K562 (cell line): ENCODE results near the gene FCAMR. TPM values are rescaled to one million over a fixed set of nuclear protein-coding genes. Genes with fewer than 3 reads are reported as not detected.

Experiments
- BCOR ChIP-seq: fragments of 450-650 bp; IDR thresholded peaks from 2 replicates; pipeline ENCODE4 v1.6.1; 2016
- CBFA2T3 ChIP-seq: fragments of 450-650 bp; IDR thresholded peaks from 2 replicates; pipeline ENCODE4 v1.6.1; 2017
- CCNT2 ChIP-seq: IDR thresholded peaks from 2 replicates; pipeline ENCODE4 v1.6.1; 2011; ENCODE audit warnings: borderline replicate concordance, low read depth, mild to moderate bottlenecking, moderate library complexity, mixed read lengths, low read length; ENCODE audit not compliant: insufficient read length; ENCODE audit errors: extremely low read depth
- CEBPB ChIP-seq: fragments of 450-650 bp; IDR thresholded peaks from 2 replicates; pipeline ENCODE4 v1.6.1; 2016; ENCODE audit warnings: missing genetic modification characterization, missing compliant biosample characterization
- CREM ChIP-seq: IDR thresholded peaks from 2 replicates; pipeline ENCODE4 v1.6.1; 2014; ENCODE audit warnings: antibody characterized with exemption, low read depth
- CXXC5 ChIP-seq: fragments of 250-450 bp; sonication (Bioruptor Pico); IDR thresholded peaks from 2 replicates; pipeline ENCODE4 v1.8.0; 2022; ENCODE audit warnings: inconsistent platforms, mild to moderate bottlenecking, moderate library complexity
- DACH1 ChIP-seq: fragments of 450-650 bp; IDR thresholded peaks from 2 replicates; pipeline ENCODE4 v1.6.1; 2018; ENCODE audit not compliant: partially characterized antibody
- DMBX1 ChIP-seq: fragments of 250-450 bp; sonication (Bioruptor Pico); IDR thresholded peaks from 2 replicates; pipeline ENCODE4 v1.8.0; 2022; ENCODE audit warnings: inconsistent platforms, mild to moderate bottlenecking, moderate library complexity, borderline replicate concordance
- EP300 ChIP-seq: IDR thresholded peaks from 2 replicates; pipeline ENCODE4 v1.6.1; 2012; ENCODE audit warnings: low read length, improper control_type of control experiment
- FOXK1 ChIP-seq: sonication (generic); formaldehyde crosslinking; IDR thresholded peaks from 2 replicates; pipeline ENCODE4 v1.8.0; 2022; ENCODE audit warnings: missing genetic modification reagents, mild to moderate bottlenecking, borderline replicate concordance
- GATAD2A ChIP-seq: fragments of 450-650 bp; IDR thresholded peaks from 2 replicates; pipeline ENCODE4 v1.6.1; 2017
- GTF2A2 ChIP-seq: IDR thresholded peaks from 2 replicates; pipeline ENCODE4 v1.6.1; 2016; ENCODE audit warnings: mild to moderate bottlenecking, missing genetic modification characterization, missing compliant biosample characterization
- HNRNPK ChIP-seq: fragments of 200-400 bp; formaldehyde crosslinking; IDR thresholded peaks from one replicate; pipeline ENCODE4 v1.6.1; 2018; ENCODE audit warnings: mild to moderate bottlenecking, low read depth, low read length; ENCODE audit not compliant: poor library complexity, severe bottlenecking
- ILF3 ChIP-seq: fragments of 450-650 bp; IDR thresholded peaks from 2 replicates; pipeline ENCODE4 v1.6.1; 2018; ENCODE audit warnings: antibody characterized with exemption, mild to moderate bottlenecking, moderate library complexity, borderline replicate concordance
- KLF16 ChIP-seq: IDR thresholded peaks from 2 replicates; pipeline ENCODE4 v1.6.1; 2016; ENCODE audit warnings: antibody characterized with exemption
- LARP7 ChIP-seq: fragments of 450-650 bp; IDR thresholded peaks from 2 replicates; pipeline ENCODE4 v1.6.1; 2016
- MAFK ChIP-seq: IDR thresholded peaks from 2 replicates; pipeline ENCODE4 v1.6.1; 2011; ENCODE audit warnings: low read length, improper control_type of control experiment
- MCM5 ChIP-seq: fragments of 450-650 bp; IDR thresholded peaks from 2 replicates; pipeline ENCODE4 v1.6.1; 2016; ENCODE audit warnings: low read depth
- MTA3 ChIP-seq: fragments of 450-650 bp; formaldehyde crosslinking; IDR thresholded peaks from 2 replicates; pipeline ENCODE4 v1.6.1; 2017; ENCODE audit warnings: mild to moderate bottlenecking, borderline replicate concordance
- RAD51 ChIP-seq: fragments of 450-650 bp; IDR thresholded peaks from 2 replicates; pipeline ENCODE4 v1.7.1; 2016; ENCODE audit warnings: low read depth, mild to moderate bottlenecking, borderline replicate concordance
- SMARCE1 ChIP-seq: fragments of 450-650 bp; IDR thresholded peaks from 2 replicates; pipeline ENCODE4 v1.7.1; 2016; ENCODE audit warnings: mild to moderate bottlenecking
- TAF15 ChIP-seq: fragments of 200-400 bp; formaldehyde crosslinking; IDR thresholded peaks from 2 replicates; pipeline ENCODE4 v1.6.1; 2017; ENCODE audit warnings: mild to moderate bottlenecking, low read depth, low read length, moderate library complexity
- ZNF589 ChIP-seq: fragments of 200-800 bp; sonication (Bioruptor generic); IDR thresholded peaks from 2 replicates; pipeline ENCODE4 v1.6.1; 2016; ENCODE audit warnings: low read depth, missing genetic modification characterization, missing compliant biosample characterization
- ZNF766 ChIP-seq: fragments of 200-800 bp; sonication (Bioruptor generic); conservative IDR thresholded peaks from 2 replicates; pipeline ENCODE4 v1.6.1; 2016; ENCODE audit warnings: missing genetic modification characterization, missing compliant biosample characterization
- polyA plus RNA-seq, 8 experiments: library from polyadenylated mRNA; depleted of rRNA in 4 of 8; stranded (reverse) in 5 of 8; unstranded in 3 of 8; fragments of >200 nt; fragmentation: Nextera tagmentation in 2 of 8; fragmentation: Illumina TruSeq in 1 of 8; extraction: Ambion mirVana in 2 of 8; extraction: Trizol in 1 of 8; gene quantifications; 2 replicates each; pipeline versions ENCODE4 v1.2.1 to v1.2.3, GENCODE V29; 2011 to 2014; ENCODE audit warnings: inconsistent platforms in 1 of 8, missing spikeins in 1 of 8
- total RNA-seq, 7 experiments: library from RNA; depleted of rRNA in 6 of 7; stranded (reverse); fragments of >200 nt in 6 of 7; fragmentation: Illumina TruSeq in 2 of 7; extraction: Trizol in 2 of 7; gene quantifications; 2 replicates each; pipeline versions ENCODE4 v1.2.1 to v1.2.3, GENCODE V29; 2011 to 2021; ENCODE audit warnings: low replicate concordance in 1 of 7
- TF ChIP-seq, protein P1 (sequence below), 3 experiments: fragments of 200-800 bp in 1 of 3; fragments of 250-450 bp in 1 of 3; fragments of 450-650 bp in 1 of 3; sonication (Bioruptor Pico) in 1 of 3; sonication (Bioruptor generic) in 1 of 3; formaldehyde crosslinking in 1 of 3; IDR thresholded peaks; 2 replicates each; pipeline versions ENCODE4 v1.6.1 to v1.8.0; 2016 to 2022; ENCODE audit warnings: mild to moderate bottlenecking in 2 of 3, missing genetic modification characterization in 2 of 3, missing compliant biosample characterization in 1 of 3, moderate library complexity in 1 of 3
- TF ChIP-seq, protein P2 (sequence below), 2 experiments: fragments of 450-650 bp in 1 of 2; sonication (generic) in 1 of 2; formaldehyde crosslinking; conservative IDR thresholded peaks; 2 replicates each; pipeline versions ENCODE4 v1.4.0 to v1.8.1; 2020 to 2022; ENCODE audit warnings: mild to moderate bottlenecking in 1 of 2, missing genetic modification reagents in 1 of 2

FCAMR gene
- total and polyA plus RNA-seq, 9 of the 15 experiments (the other 6 are each of a cell fraction or from before 2014, with no cell fraction given): not detected

DNA sequence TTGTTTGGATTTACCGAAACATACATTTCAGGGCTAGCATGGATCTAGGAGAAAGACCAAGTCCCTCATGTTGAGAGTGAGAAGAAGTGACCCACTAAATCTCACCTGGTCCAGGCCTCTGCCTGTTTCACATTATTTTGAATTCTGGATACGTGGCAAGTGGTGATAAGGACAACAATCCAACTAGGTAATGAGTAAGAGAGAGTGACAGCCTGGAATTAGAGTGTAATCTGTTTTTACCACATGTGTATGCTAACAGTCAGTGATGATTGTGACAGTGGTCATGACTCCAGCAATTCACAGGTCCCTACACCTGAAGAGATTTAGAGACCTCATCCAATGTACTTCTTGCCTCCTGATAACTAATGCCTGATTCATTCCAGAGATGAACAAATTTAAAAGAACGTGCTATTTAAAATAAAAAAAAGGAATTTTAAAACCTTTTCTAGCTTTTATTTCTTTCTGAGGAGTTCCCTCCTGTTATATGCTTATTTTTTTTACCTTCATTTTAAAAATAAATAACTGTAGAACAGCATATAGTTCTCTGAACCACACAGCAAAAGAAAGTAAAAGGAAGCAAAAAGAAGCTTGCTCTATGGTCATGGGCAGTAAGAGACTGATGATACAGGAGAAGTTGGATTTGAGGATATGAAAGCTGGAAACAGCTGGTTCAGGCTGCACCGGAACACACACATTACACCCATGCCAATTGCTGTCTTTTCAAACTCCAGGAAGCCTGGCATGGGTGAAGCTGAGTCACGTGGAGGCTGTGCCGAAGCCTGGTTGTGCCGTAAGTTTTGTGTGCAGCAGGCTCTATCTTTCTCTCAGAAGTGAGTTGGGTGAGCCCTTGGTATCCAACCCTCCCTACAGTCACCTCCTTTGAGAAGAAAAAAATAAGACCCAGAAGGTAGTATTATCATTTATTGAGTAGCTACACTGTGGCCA is 47.6 kb upstream of the FCAMR start (continued):
- TF ChIP-seq, protein P1, sequence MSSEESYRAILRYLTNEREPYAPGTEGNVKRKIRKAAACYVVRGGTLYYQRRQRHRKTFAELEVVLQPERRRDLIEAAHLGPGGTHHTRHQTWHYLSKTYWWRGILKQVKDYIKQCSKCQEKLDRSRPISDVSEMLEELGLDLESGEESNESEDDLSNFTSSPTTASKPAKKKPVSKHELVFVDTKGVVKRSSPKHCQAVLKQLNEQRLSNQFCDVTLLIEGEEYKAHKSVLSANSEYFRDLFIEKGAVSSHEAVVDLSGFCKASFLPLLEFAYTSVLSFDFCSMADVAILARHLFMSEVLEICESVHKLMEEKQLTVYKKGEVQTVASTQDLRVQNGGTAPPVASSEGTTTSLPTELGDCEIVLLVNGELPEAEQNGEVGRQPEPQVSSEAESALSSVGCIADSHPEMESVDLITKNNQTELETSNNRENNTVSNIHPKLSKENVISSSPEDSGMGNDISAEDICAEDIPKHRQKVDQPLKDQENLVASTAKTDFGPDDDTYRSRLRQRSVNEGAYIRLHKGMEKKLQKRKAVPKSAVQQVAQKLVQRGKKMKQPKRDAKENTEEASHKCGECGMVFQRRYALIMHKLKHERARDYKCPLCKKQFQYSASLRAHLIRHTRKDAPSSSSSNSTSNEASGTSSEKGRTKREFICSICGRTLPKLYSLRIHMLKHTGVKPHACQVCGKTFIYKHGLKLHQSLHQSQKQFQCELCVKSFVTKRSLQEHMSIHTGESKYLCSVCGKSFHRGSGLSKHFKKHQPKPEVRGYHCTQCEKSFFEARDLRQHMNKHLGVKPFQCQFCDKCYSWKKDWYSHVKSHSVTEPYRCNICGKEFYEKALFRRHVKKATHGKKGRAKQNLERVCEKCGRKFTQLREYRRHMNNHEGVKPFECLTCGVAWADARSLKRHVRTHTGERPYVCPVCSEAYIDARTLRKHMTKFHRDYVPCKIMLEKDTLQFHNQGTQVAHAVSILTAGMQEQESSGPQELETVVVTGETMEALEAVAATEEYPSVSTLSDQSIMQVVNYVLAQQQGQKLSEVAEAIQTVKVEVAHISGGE (CRISPR knock-in tag; IDR thresholded peaks at IDR 0.05): peak in 1 of 3 experiments; percentile 67; a peak in 1 of 6 replicates
- TF ChIP-seq, protein P2, sequence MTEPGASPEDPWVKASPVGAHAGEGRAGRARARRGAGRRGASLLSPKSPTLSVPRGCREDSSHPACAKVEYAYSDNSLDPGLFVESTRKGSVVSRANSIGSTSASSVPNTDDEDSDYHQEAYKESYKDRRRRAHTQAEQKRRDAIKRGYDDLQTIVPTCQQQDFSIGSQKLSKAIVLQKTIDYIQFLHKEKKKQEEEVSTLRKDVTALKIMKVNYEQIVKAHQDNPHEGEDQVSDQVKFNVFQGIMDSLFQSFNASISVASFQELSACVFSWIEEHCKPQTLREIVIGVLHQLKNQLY (CRISPR knock-in tag; conservative IDR thresholded peaks at IDR 0.05): no peak
- TF ChIP-seq FOXK1 (CRISPR knock-in tag): no peak
- TF ChIP-seq CBFA2T3: peak; percentile 99
- 0 out of 2 replicates have a peak, but pooled peaks have one; percentile 20 for TF ChIP-seq ZNF766 (CRISPR knock-in tag)
- TF ChIP-seq CXXC5 (CRISPR knock-in tag): peak; percentile 50
- TF ChIP-seq MTA3: peak; percentile 52; the same call in 1 of the 2 replicates
- peak; percentile 66; the same call in 1 of the 2 replicates for TF ChIP-seq ZNF589 (CRISPR knock-in tag)
- peak; percentile 85 for TF ChIP-seq DMBX1 (CRISPR knock-in tag)
- peak; percentile 96 for TF ChIP-seq EP300
- TF ChIP-seq MAFK: peak; percentile 33; the same call in 1 of the 2 replicates
- TF ChIP-seq KLF16: peak; percentile 89
- TF ChIP-seq ILF3: no peak
- no peak for TF ChIP-seq TAF15
- TF ChIP-seq RAD51: peak; percentile 14; the same call in 1 of the 2 replicates
- TF ChIP-seq DACH1: peak; percentile 83
- TF ChIP-seq LARP7: no peak
- peak; percentile 88 for TF ChIP-seq CREM
- peak; percentile 92 for TF ChIP-seq CCNT2
- no peak for TF ChIP-seq GTF2A2
- no peak for TF ChIP-seq MCM5
- peak; percentile 68; the same call in 1 of the 2 replicates for TF ChIP-seq BCOR
- 0 out of 2 replicates have a peak, but pooled peaks have one; percentile 54 for TF ChIP-seq GATAD2A
- peak; percentile 59; the same call in 1 of the 2 replicates for TF ChIP-seq CEBPB (tag)
- TF ChIP-seq HNRNPK: no peak
- peak; percentile 97 for TF ChIP-seq SMARCE1
